K562 (cell line): ENCODE data around the gene PDCD6IP. TPM values are rescaled to one million over a fixed set of nuclear protein-coding genes. Genes with fewer than 3 reads are reported as not detected.

ENCODE experiments used
- CBX5 ChIP-seq: IDR thresholded peaks from 2 replicates; pipeline ENCODE4 v1.6.1; 2014; ENCODE audit warnings: low read depth, borderline replicate concordance
- DMBX1 ChIP-seq: fragments of 250-450 bp; sonication (Bioruptor Pico); IDR thresholded peaks from 2 replicates; pipeline ENCODE4 v1.8.0; 2022; ENCODE audit warnings: inconsistent platforms, mild to moderate bottlenecking, moderate library complexity, borderline replicate concordance
- ELF2 ChIP-seq: fragments of 250-450 bp; sonication (Bioruptor Pico); IDR thresholded peaks from 2 replicates; pipeline ENCODE4 v1.5.0; 2021; ENCODE audit warnings: mild to moderate bottlenecking
- HDAC3 ChIP-seq: fragments of 450-650 bp; IDR thresholded peaks from 2 replicates; pipeline ENCODE4 v1.6.1; 2018; ENCODE audit warnings: borderline replicate concordance, mild to moderate bottlenecking, moderate library complexity; ENCODE audit not compliant: partially characterized antibody
- HDAC6 ChIP-seq: IDR thresholded peaks from 2 replicates; pipeline ENCODE4 v1.6.1; 2012; ENCODE audit warnings: low read depth, mild to moderate bottlenecking, control low read depth, inconsistent platforms, low read length, moderate library complexity
- KDM5B ChIP-seq: fragments of 200-600 bp; sonication (generic); IDR thresholded peaks from 2 replicates; pipeline ENCODE4 v1.6.1; 2012; ENCODE audit warnings: low read depth, mild to moderate bottlenecking, moderate library complexity, low read length, control low read depth, inconsistent platforms; ENCODE audit not compliant: insufficient replicate concordance
- MAZ ChIP-seq, 2 experiments: fragments of 450-650 bp in 1 of 2; sonication (generic) in 1 of 2; formaldehyde crosslinking; IDR thresholded peaks in 1 of 2; conservative IDR thresholded peaks in 1 of 2; 2 replicates each; pipeline versions ENCODE4 v1.4.0 to v1.5.0; 2020; ENCODE audit warnings: mild to moderate bottlenecking in 1 of 2, missing genetic modification reagents in 1 of 2
- MCM7 ChIP-seq, 2 experiments: fragments of 450-650 bp; IDR thresholded peaks; 2 replicates each; pipeline ENCODE4 v1.6.1; 2016 to 2018
- MECOM ChIP-seq: fragments of 250-450 bp; sonication (Bioruptor Pico); IDR thresholded peaks from 2 replicates; pipeline ENCODE4 v1.8.0; 2022; ENCODE audit warnings: inconsistent platforms
- NBN ChIP-seq: fragments of 450-650 bp; IDR thresholded peaks from 2 replicates; pipeline ENCODE4 v1.6.1; 2016; ENCODE audit warnings: low read depth, mild to moderate bottlenecking
- RFX5 ChIP-seq: IDR thresholded peaks from 2 replicates; pipeline ENCODE4 v1.6.1; 2011; ENCODE audit warnings: low read depth, mild to moderate bottlenecking, improper control_type of control experiment, low read length
- SRSF9 ChIP-seq: fragments of 200-400 bp; formaldehyde crosslinking; IDR thresholded peaks from 2 replicates; pipeline ENCODE4 v1.6.1; 2017; ENCODE audit warnings: low read depth, low read length, borderline replicate concordance
- XRCC4 ChIP-seq: IDR thresholded peaks from one replicate; pipeline ENCODE4 v1.6.1; 2011; ENCODE audit not compliant: insufficient read depth, insufficient read length; ENCODE audit errors: extremely low read depth
- ZNF436 ChIP-seq: fragments of 250-450, 450-650 bp; sonication (Bioruptor Pico); formaldehyde crosslinking; IDR thresholded peaks from 2 replicates; pipeline ENCODE4 v1.7.0; 2020; ENCODE audit warnings: mild to moderate bottlenecking
- polyA plus RNA-seq, 8 experiments: library from polyadenylated mRNA; depleted of rRNA in 4 of 8; stranded (reverse) in 5 of 8; unstranded in 3 of 8; fragments of >200 nt; fragmentation: Nextera tagmentation in 2 of 8; fragmentation: Illumina TruSeq in 1 of 8; extraction: Ambion mirVana in 2 of 8; extraction: Trizol in 1 of 8; gene quantifications; 2 replicates each; pipeline versions ENCODE4 v1.2.1 to v1.2.3, GENCODE V29; 2011 to 2014; ENCODE audit warnings: inconsistent platforms in 1 of 8, missing spikeins in 1 of 8
- total RNA-seq, 7 experiments: library from RNA; depleted of rRNA in 6 of 7; stranded (reverse); fragments of >200 nt in 6 of 7; fragmentation: Illumina TruSeq in 2 of 7; extraction: Trizol in 2 of 7; gene quantifications; 2 replicates each; pipeline versions ENCODE4 v1.2.1 to v1.2.3, GENCODE V29; 2011 to 2021; ENCODE audit warnings: low replicate concordance in 1 of 7
- TF ChIP-seq, protein P1 (sequence below): sonication (generic); formaldehyde crosslinking; IDR thresholded peaks from 2 replicates; pipeline ENCODE4 v1.8.0; 2023; ENCODE audit warnings: mild to moderate bottlenecking, missing genetic modification reagents
- TF ChIP-seq, protein P2 (sequence below): fragments of 250-450 bp; sonication (Bioruptor Pico); IDR thresholded peaks from 2 replicates; pipeline ENCODE4 v1.8.0; 2022; ENCODE audit warnings: inconsistent platforms
- TF ChIP-seq, protein P3 (sequence below): fragments of 250-450 bp; sonication (Bioruptor Pico); IDR thresholded peaks from 2 replicates; pipeline ENCODE4 v1.4.0; 2020; ENCODE audit warnings: mild to moderate bottlenecking, moderate library complexity

The PDCD6IP gene
- total and polyA plus RNA-seq, 9 of the 15 experiments (the other 6 are each of a cell fraction or from before 2014, with no cell fraction given), result 40.2 to 302 (median 122) TPM

DNA sequence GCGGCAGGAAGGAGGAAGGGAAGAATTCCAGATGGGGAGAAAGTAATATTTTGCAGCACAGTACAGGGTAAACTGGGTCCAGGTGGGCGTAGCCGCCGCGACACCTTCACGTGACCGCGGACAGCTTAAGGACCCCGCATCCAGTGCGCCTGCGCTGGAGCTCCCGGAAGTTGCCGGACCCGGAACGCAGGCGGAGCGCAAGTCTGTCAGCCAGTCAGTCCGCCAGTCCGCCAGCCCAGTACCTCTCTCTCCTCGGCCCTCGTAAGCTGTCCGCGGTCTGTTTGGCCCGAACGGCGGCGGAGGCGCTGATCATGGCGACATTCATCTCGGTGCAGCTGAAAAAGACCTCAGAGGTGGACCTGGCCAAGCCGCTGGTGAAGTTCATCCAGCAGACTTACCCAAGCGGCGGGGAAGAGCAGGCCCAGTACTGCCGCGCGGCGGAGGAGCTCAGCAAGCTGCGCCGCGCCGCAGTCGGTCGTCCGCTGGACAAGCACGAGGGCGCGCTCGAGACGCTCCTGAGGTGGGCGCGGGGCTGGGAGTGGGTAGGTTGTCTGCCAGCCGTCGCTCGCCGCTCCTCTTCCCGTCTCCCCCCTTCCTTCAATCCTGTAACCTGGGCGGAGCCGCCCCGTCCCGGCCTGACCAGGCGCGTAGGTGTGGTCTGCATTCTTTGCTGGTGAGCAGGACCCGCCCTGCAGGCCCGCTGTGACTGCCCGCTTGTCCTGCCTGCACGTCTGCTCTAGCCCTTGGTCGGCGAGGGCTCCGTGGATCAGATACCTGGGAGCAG, at the start of gene PDCD6IP (continued):
- TF ChIP-seq, protein P1, sequence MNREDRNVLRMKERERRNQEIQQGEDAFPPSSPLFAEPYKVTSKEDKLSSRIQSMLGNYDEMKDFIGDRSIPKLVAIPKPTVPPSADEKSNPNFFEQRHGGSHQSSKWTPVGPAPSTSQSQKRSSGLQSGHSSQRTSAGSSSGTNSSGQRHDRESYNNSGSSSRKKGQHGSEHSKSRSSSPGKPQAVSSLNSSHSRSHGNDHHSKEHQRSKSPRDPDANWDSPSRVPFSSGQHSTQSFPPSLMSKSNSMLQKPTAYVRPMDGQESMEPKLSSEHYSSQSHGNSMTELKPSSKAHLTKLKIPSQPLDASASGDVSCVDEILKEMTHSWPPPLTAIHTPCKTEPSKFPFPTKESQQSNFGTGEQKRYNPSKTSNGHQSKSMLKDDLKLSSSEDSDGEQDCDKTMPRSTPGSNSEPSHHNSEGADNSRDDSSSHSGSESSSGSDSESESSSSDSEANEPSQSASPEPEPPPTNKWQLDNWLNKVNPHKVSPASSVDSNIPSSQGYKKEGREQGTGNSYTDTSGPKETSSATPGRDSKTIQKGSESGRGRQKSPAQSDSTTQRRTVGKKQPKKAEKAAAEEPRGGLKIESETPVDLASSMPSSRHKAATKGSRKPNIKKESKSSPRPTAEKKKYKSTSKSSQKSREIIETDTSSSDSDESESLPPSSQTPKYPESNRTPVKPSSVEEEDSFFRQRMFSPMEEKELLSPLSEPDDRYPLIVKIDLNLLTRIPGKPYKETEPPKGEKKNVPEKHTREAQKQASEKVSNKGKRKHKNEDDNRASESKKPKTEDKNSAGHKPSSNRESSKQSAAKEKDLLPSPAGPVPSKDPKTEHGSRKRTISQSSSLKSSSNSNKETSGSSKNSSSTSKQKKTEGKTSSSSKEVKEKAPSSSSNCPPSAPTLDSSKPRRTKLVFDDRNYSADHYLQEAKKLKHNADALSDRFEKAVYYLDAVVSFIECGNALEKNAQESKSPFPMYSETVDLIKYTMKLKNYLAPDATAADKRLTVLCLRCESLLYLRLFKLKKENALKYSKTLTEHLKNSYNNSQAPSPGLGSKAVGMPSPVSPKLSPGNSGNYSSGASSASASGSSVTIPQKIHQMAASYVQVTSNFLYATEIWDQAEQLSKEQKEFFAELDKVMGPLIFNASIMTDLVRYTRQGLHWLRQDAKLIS (CRISPR knock-in tag), result peak; percentile 89
- TF ChIP-seq CBX5, result peak; percentile 86
- TF ChIP-seq MCM7 (IDR thresholded peaks at IDR 0.05), result no peak
- no peak for TF ChIP-seq XRCC4
- peak; percentile 95 for TF ChIP-seq KDM5B
- no peak for TF ChIP-seq HDAC3
- TF ChIP-seq DMBX1, result no peak; the same call in 1 of the 2 replicates
- peak; percentile 74 to 82; a peak in 3 of 4 replicates for TF ChIP-seq MAZ (CRISPR knock-in tag; conservative IDR thresholded peaks at IDR 0.05 in 1 of 2, IDR thresholded peaks at IDR 0.05 in 1 of 2)
- TF ChIP-seq ELF2 (CRISPR knock-in tag), result peak; percentile 95
- TF ChIP-seq, protein P2, sequence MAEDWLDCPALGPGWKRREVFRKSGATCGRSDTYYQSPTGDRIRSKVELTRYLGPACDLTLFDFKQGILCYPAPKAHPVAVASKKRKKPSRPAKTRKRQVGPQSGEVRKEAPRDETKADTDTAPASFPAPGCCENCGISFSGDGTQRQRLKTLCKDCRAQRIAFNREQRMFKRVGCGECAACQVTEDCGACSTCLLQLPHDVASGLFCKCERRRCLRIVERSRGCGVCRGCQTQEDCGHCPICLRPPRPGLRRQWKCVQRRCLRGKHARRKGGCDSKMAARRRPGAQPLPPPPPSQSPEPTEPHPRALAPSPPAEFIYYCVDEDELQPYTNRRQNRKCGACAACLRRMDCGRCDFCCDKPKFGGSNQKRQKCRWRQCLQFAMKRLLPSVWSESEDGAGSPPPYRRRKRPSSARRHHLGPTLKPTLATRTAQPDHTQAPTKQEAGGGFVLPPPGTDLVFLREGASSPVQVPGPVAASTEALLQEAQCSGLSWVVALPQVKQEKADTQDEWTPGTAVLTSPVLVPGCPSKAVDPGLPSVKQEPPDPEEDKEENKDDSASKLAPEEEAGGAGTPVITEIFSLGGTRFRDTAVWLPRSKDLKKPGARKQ (CRISPR knock-in tag), result no peak
- TF ChIP-seq MECOM (CRISPR knock-in tag), result no peak
- TF ChIP-seq, protein P3, sequence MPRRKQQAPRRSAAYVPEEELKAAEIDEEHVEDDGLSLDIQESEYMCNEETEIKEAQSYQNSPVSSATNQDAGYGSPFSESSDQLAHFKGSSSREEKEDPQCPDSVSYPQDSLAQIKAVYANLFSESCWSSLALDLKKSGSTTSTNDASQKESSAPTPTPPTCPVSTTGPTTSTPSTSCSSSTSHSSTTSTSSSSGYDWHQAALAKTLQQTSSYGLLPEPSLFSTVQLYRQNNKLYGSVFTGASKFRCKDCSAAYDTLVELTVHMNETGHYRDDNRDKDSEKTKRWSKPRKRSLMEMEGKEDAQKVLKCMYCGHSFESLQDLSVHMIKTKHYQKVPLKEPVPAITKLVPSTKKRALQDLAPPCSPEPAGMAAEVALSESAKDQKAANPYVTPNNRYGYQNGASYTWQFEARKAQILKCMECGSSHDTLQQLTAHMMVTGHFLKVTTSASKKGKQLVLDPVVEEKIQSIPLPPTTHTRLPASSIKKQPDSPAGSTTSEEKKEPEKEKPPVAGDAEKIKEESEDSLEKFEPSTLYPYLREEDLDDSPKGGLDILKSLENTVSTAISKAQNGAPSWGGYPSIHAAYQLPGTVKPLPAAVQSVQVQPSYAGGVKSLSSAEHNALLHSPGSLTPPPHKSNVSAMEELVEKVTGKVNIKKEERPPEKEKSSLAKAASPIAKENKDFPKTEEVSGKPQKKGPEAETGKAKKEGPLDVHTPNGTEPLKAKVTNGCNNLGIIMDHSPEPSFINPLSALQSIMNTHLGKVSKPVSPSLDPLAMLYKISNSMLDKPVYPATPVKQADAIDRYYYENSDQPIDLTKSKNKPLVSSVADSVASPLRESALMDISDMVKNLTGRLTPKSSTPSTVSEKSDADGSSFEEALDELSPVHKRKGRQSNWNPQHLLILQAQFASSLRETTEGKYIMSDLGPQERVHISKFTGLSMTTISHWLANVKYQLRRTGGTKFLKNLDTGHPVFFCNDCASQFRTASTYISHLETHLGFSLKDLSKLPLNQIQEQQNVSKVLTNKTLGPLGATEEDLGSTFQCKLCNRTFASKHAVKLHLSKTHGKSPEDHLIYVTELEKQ (CRISPR knock-in tag), result no peak
- peak; percentile 94 for TF ChIP-seq NBN
- no peak for TF ChIP-seq RFX5
- TF ChIP-seq SRSF9, result no peak
- no peak for TF ChIP-seq ZNF436
- TF ChIP-seq HDAC6, result no peak
